Measurements from ENCODE around the gene CEP112.

GRCh38 chr17:66240630-66241029, 48.7 kb upstream of the CEP112 start:
- TF ChIP-seq MYNN (CRISPR knock-in tag; IDR thresholded peaks at IDR 0.05; ENCODE audit: low read depth) (no peak), CHD4 (IDR thresholded peaks at IDR 0.05; ENCODE audit: borderline replicate concordance, low read length) (no peak), HNRNPL (IDR thresholded peaks at IDR 0.05; ENCODE audit: low read depth, low read length) (no peak), CTCF (CRISPR knock-in tag; IDR thresholded peaks at IDR 0.05) (no peak), GATAD1 (CRISPR knock-in tag; IDR thresholded peaks at IDR 0.05) (no peak), ZSCAN9 (CRISPR knock-in tag; IDR thresholded peaks at IDR 0.05; ENCODE audit: borderline replicate concordance) (no peak), SMAD1 (CRISPR knock-in tag; IDR thresholded peaks at IDR 0.05; ENCODE audit: borderline replicate concordance, low read depth) (no peak)

Measured in HepG2 (cell line).